Subcutaneous abdominal adipose tissue (tissue), 5 donors: ENCODE results near the gene GPS2.

ENCODE experiments used
- H3K27ac ChIP-seq: one replicate; pipeline ENCODE4 v1.7.0; 2013; ENCODE audit warnings: low read depth, mild to moderate bottlenecking, inconsistent platforms, low read length, moderate library complexity
- H3K27me3 ChIP-seq, 5 donors: one replicate each; pipeline ENCODE4 v1.7.0; 2013; ENCODE audit warnings: low read length in 5 of 5, inconsistent platforms in 1 of 5; ENCODE audit not compliant: control insufficient read depth in 5 of 5, insufficient read depth in 4 of 5
- H3K36me3 ChIP-seq, 5 donors: one replicate each; pipeline ENCODE4 v1.7.0; 2013; ENCODE audit warnings: low read length in 5 of 5; ENCODE audit not compliant: control insufficient read depth in 5 of 5, insufficient read depth in 5 of 5
- H3K4me1 ChIP-seq, 5 donors: one replicate each; pipeline ENCODE4 v1.7.0; 2013; ENCODE audit warnings: low read length in 5 of 5, mild to moderate bottlenecking in 3 of 5, moderate library complexity in 1 of 5; ENCODE audit not compliant: control insufficient read depth in 5 of 5, insufficient read depth in 5 of 5
- H3K4me3 ChIP-seq, 5 donors: one replicate each; pipeline ENCODE4 v1.7.0; 2013; ENCODE audit warnings: low read length in 5 of 5, low read depth in 1 of 5
- H3K9ac ChIP-seq, 5 donors: one replicate each; pipeline ENCODE4 v1.7.0; 2013; ENCODE audit warnings: low read length in 5 of 5, mild to moderate bottlenecking in 4 of 5, moderate library complexity in 3 of 5
- H3K9me3 ChIP-seq, 5 donors: one replicate each; pipeline ENCODE4 v1.7.0; 2013; ENCODE audit warnings: low read length in 5 of 5; ENCODE audit not compliant: control insufficient read depth in 5 of 5
- donor health status: healthy.
- donor health status: healthy.
- donor health status: healthy.
- donor health status: healthy.
- donor health status: healthy.

Gene GPS2

DNA sequence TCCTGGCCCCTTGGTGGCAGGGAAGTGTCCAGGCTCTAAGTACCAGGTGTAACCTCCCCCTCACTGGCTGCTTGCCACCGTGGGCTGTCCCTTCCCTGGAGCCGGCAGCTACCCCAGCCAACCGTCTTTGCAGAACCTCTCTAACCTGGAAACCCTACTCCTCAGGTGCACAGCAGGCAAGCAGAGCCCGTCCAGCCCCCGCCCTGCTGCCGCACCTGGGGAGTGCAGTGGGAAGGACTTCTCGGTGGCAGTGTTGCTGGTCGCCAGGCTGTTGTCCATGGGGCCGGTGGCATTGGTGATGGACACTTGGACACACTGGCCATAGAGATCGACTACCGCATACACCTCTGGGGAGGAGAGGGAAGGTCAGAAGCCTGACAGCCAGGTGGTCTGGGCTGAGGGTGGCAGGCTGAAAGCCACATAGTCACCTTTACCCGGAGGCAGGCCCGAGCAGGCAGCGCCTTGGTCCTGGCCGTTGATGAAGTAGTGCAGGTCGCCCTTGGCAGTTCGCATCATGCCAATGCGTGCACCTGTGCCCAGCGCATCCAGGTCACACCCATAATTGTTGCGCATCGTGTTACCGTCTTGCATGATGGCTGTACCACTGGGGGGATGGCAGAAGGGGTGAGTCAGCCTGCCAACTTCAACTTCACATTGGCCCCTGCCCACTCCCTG, 7.5 kb upstream of the GPS2 start:
- peak overlapping the region in 1 of 5 donors; percentile 14 for H3K9ac ChIP-seq
- no peak overlapping the region for H3K4me3 ChIP-seq
- no peaks in the 10 kb centered on the region for H3K27me3 ChIP-seq
- no peaks in the 10 kb centered on the region for H3K9me3 ChIP-seq
- no peak overlapping the region for H3K27ac ChIP-seq
- H3K36me3 ChIP-seq = peaks cover 0 to 86% (median 81%) of the 10 kb centered on the region in 5 donors
- H3K4me1 ChIP-seq = peaks cover 0 to 3% (median 0%) of the 10 kb centered on the region in 5 donors

DNA sequence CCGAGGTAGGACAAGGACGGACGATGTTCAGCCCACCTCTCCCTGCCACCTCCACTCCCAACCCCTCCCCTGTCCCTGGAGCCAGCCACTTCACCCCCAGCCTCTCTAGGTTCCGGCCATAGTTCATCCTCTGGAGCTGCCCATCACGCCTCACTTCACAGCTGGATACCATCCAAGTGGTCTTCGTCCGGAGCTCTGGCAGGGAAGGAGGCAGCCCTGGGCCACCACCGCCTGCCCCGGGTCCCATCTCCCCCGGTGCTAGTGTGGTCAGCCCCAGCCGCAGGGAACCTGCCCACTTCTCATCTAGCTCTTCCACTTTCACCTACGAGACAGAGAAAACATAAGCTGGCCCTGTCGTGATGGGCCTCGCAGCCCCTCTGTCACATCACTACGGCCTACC, 6.3 kb upstream of the GPS2 start:
- Histone ChIP-seq H3K27me3 (no peaks in the 10 kb centered on the region), H3K27ac (no peak overlapping the region), H3K36me3 (peaks cover 0 to 86% (median 85%) of the 10 kb centered on the region in 5 donors), H3K9ac (no peak overlapping the region), H3K4me3 (no peak overlapping the region), H3K4me1 (no peaks in the 10 kb centered on the region), H3K9me3 (no peaks in the 10 kb centered on the region)

DNA sequence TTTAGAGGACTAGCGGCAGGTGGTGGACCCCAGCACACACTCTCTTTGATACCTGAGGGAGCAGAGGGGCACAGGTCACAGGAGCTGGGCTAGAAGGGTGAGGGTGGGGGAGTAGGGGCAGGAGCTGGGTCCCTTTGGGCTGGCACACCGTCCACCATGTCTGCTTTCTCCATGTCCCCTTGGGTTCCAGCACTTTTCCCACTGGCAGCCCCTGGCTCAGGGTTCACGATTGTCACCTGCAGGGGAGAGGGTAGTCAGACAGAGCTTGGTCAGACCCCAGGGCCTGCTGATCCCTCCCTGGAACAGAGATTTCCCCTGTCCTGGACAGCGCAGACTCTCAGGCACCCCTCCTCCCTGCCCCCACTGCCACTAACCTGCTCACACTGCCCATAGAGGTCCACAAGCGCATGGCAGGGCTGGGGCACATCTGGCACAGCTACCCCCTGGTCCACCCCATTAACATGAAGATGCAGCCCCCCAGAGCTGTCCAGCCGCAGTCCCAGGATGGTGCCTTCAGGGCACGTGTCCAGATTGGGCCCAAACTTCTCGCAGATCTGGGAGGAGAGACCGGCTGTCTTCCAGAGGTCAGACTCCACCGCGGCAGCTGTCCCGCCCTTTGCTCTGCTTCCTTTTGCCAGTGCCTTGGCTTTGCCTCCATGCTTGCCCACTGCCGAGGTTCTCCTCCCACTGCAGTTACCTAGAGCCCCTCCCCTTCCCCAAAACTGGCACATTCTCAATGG, 3.1 kb upstream of the GPS2 start:
- H3K27me3 ChIP-seq = no peaks in the 10 kb centered on the region
- no peak overlapping the region for H3K9ac ChIP-seq
- no peak overlapping the region for H3K4me3 ChIP-seq
- no peaks in the 10 kb centered on the region for H3K9me3 ChIP-seq
- peaks cover 0 to 67% (median 64%) of the 10 kb centered on the region in 5 donors for H3K36me3 ChIP-seq
- peaks cover 3 to 24% (median 24%) of the 10 kb centered on the region in 5 donors for H3K4me1 ChIP-seq
- H3K27ac ChIP-seq = no peak overlapping the region

DNA sequence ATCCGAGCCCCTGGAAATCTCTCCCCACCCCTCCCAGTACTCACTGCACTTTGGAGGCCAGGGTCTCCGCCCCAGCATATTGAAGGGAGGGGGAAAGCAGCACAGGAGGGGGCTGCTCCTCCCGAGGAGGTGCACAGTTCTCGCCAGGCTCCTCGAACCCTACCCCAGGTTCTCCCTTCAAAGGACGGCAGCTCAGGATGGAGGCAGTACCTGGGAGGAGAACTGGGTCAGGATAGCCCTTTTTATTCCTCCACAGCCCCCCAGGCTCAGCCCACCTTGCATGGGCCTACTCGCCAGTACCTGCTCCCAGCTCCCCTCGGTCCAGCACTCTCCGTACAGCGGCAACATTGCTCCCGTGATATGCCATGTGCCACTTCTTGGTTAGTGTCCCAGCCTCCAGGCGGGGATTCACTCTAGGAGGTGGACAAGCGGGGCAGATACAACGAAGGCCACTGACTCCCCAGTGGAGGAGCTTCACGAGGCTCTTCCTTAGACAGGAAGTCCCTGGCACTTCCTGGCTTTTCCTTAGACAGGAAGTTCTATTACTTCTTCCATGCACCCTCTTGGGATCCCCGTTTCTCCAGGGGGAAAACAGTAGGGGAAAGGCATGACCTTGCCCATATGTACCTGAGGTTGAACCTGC, 2.1 kb upstream of the GPS2 start:
- no peaks in the 10 kb centered on the region for H3K9me3 ChIP-seq
- H3K4me1 ChIP-seq = peaks cover 3 to 33% (median 28%) of the 10 kb centered on the region in 5 donors
- H3K27ac ChIP-seq = no peak overlapping the region
- H3K27me3 ChIP-seq = no peaks in the 10 kb centered on the region
- H3K9ac ChIP-seq = no peak overlapping the region
- H3K36me3 ChIP-seq = peaks cover 0 to 67% (median 64%) of the 10 kb centered on the region in 5 donors
- no peak overlapping the region for H3K4me3 ChIP-seq

DNA sequence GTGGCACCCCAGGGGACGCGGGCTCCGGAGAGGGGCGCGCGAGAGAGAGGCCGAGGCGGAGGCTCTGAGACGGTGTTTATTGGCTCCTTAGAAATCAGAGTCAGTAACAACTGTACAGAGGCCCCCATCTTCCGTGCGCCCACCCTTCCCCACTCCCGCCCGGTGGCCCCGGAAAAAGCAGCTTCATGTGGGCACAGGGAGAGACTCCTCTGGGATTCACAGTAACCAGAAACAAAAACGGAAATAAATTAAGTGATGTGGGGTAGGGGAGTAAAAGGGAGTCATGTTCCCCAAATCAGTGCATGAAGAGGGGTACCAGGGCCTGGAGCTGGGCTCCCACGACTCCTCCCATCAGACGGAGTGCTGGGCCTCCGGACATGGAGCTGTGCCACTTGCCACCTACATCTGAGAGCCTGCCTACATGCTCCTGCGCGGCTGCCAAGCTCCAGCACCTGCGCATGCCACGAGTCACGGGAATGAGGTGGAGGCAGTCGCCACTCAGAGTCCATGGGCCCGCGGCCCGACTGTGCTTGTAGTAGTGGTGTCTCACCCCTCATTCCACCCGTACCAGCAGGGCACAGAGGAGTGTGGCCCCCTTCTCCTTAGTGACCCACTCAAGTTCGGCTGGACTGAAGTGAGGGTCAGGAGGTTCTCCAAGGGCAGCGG, 543 bp upstream of the GPS2 start:
- H3K36me3 ChIP-seq = peaks cover 2 to 64% (median 61%) of the 10 kb centered on the region in 5 donors
- peak overlapping the region; percentile 90 for H3K27ac ChIP-seq
- peak overlapping the region in 4 of 5 donors; percentile 77 to 87 (median 82) for H3K9ac ChIP-seq
- peak overlapping the region; percentile 31 to 87 (median 80) for H3K4me3 ChIP-seq
- peaks cover 5 to 33% (median 29%) of the 10 kb centered on the region in 5 donors for H3K4me1 ChIP-seq
- H3K27me3 ChIP-seq = no peaks in the 10 kb centered on the region
- no peaks in the 10 kb centered on the region for H3K9me3 ChIP-seq

DNA sequence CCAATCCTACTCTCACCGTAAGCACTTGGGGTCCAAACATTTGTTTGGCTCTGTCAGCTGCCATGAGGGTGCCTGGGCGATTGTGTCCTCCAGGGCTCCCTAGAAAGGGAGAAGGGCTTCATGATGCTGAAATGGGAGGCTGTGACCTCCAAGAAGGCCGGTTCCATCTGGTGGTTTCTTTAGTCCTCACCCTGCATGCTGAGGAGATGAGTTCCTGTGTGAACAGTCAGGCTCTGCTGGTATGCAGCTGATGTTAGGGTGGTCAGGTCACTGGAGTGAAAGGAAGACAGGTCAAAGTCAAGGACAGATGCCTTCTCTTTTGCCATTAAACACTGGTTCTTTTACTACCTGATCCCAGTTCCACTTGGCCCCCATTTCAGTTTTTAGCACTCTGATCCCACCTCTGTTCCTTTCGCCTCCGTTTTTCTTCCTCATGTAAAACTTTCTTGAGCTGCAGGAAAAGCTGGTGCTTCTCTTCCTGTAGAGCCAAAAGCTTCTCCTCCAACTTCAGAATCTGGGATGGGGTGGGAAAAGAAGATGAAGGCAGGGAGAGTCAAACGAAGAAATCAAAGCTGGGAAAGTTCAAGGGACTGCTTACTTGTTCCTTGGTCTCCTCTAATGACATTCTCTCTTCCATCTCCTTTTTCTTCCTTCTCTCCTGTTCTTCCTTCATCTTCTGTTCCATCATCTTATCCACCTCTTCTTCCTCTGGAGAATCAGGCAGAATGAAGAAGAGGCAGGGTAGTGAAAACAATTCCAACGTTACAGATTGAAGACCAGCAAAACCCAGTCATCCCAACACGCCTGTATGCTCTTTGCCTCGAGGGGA, 1.1 kb downstream of the GPS2 start:
- H3K27ac ChIP-seq = peak overlapping the region; percentile 90
- H3K4me1 ChIP-seq = peaks cover 10 to 49% (median 40%) of the 10 kb centered on the region in 5 donors
- no peaks in the 10 kb centered on the region for H3K9me3 ChIP-seq
- H3K27me3 ChIP-seq = no peaks in the 10 kb centered on the region
- peaks cover 7 to 71% (median 66%) of the 10 kb centered on the region in 5 donors for H3K36me3 ChIP-seq
- H3K4me3 ChIP-seq = peak overlapping the region; percentile 68 to 87 (median 80)
- H3K9ac ChIP-seq = peak overlapping the region; percentile 75 to 92 (median 84)

DNA sequence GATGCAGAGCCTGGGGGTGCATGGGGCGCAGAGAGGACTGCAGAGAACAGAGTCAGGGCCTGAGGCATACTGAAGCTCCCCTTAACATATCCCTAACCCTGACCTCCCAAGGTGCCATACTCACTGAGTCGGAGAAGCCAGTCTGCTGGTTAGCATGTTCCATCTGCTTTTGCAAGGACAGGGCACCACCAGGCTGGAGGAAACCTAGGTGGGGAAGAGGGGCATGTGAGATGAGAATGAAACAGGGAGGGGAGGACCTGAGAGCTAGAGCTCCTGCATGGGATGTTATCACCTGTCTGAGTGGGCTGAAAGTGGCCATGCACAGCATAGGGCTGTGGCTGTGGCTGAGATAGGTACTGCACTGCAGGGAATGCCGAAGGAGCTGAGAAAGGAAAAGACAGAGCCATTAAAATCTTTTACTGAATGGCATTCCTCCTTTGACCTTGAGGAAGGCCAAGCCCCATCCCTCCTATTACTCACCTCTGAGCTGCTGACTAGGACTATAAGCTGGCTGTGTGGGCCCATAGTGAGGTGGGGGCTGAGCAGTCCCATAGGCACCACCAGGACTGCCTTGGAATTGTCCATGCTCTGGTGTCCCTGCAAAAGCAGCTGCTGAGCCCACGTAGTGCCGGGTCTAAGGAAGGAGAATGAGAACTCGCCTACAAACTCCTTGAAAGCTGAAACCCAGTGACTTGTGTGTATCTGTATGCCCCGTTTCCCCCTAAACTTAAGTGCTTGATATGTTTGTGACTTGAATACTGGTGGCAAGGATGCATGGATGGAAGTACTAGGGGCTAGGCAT, 1.9 kb downstream of the GPS2 start:
- Histone ChIP-seq H3K4me1 (peaks cover 15 to 57% (median 44%) of the 10 kb centered on the region in 5 donors), H3K36me3 (peaks cover 7 to 63% (median 58%) of the 10 kb centered on the region in 5 donors), H3K27ac (no peak overlapping the region), H3K27me3 (no peaks in the 10 kb centered on the region), H3K9me3 (no peaks in the 10 kb centered on the region), H3K9ac (no peak overlapping the region), H3K4me3 (peak overlapping the region in 1 of 5 donors; percentile 20)

DNA sequence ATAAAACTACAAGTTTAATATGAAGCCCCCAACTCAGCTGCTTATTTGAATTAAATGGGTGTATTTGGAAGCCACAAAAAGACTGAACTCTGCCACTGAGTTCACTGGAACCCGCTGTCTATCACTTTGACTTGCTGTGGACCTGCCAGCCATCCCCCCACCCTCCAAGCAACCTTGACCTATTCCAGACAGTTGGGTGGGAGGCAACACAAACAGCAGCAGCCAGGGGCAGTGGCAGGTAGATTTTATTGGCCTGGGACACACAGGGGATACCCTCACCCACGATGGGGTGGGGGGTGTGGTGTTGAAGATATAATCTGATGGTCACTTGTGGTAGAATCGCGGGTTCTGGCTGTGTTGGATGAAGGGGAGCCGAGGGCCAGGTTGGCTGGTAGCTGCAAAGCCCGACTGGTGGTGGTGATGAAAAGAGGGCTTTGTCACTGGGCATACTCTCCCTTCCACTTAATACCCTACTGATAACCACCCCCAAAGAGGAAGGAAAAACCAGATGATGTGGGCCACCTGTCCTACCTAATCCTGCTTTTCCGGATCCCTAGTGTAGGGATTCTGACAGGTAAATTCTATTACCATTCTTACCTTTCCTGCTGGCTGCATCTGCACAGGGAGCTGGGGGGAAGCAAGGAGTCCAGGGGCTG, 2.6 kb downstream of the GPS2 start:
- Histone ChIP-seq H3K27ac (no peak overlapping the region), H3K27me3 (no peaks in the 10 kb centered on the region), H3K4me1 (peaks cover 15 to 60% (median 47%) of the 10 kb centered on the region in 5 donors), H3K9me3 (no peaks in the 10 kb centered on the region), H3K4me3 (no peak overlapping the region), H3K9ac (no peak overlapping the region), H3K36me3 (peaks cover 7 to 56% (median 51%) of the 10 kb centered on the region in 5 donors)
